Nephron (organoid): Measurements from ENCODE around the gene ZC3H12D.
"Not testable (repeated sequence)": the region's sequence is repeated elsewhere in the genome, so short reads cannot be mapped to it uniquely, and the experiment has no call there.

ENCODE experiments used
- H3K27ac Mint-ChIP-seq, 3 experiments: 2 replicates each; pipeline ENCODE4 v1.8.0; 2020; ENCODE audit warnings: mixed read lengths in 3 of 3, mild to moderate bottlenecking in 2 of 3, moderate library complexity in 1 of 3
- H3K27me3 Mint-ChIP-seq: 2 replicates; pipeline ENCODE4 v1.8.0; 2021; ENCODE audit warnings: low read depth, mild to moderate bottlenecking, moderate library complexity, mixed read lengths
- H3K36me3 Mint-ChIP-seq: 2 replicates; pipeline ENCODE4 v1.8.0; 2020; ENCODE audit warnings: low read depth, mixed read lengths
- H3K4me1 Mint-ChIP-seq: 2 replicates; pipeline ENCODE4 v1.8.0; 2020; ENCODE audit warnings: mixed read lengths
- H3K4me3 Mint-ChIP-seq, 3 experiments: 2 replicates each; pipeline ENCODE4 v1.8.0; 2020; ENCODE audit warnings: mild to moderate bottlenecking in 3 of 3, mixed read lengths in 3 of 3, moderate library complexity in 2 of 3
- H3K9me3 Mint-ChIP-seq: 2 replicates; pipeline ENCODE4 v1.8.0; 2020; ENCODE audit warnings: mixed read lengths
- TF ChIP-seq, protein P1 (sequence below), 3 experiments: fragments of 200-600 bp; sonication (generic); IDR thresholded peaks; one replicate each; pipeline ENCODE4 v1.5.0; 2021; ENCODE audit warnings: antibody characterized with exemption in 3 of 3; ENCODE audit not compliant: unreplicated experiment in 3 of 3

ZC3H12D gene

GRCh38 chr6:149499066-149499465 is 14.3 kb upstream of the ZC3H12D start:
- no peaks in the 10 kb centered on the region for H3K9me3 Mint-ChIP-seq
- TF ChIP-seq, protein P1, sequence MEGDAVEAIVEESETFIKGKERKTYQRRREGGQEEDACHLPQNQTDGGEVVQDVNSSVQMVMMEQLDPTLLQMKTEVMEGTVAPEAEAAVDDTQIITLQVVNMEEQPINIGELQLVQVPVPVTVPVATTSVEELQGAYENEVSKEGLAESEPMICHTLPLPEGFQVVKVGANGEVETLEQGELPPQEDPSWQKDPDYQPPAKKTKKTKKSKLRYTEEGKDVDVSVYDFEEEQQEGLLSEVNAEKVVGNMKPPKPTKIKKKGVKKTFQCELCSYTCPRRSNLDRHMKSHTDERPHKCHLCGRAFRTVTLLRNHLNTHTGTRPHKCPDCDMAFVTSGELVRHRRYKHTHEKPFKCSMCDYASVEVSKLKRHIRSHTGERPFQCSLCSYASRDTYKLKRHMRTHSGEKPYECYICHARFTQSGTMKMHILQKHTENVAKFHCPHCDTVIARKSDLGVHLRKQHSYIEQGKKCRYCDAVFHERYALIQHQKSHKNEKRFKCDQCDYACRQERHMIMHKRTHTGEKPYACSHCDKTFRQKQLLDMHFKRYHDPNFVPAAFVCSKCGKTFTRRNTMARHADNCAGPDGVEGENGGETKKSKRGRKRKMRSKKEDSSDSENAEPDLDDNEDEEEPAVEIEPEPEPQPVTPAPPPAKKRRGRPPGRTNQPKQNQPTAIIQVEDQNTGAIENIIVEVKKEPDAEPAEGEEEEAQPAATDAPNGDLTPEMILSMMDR (IDR thresholded peaks at IDR 0.05; ENCODE audit: unreplicated experiment in 3 of 3) = no peak
- peaks cover 5% of the 10 kb centered on the region for H3K4me1 Mint-ChIP-seq
- H3K27ac Mint-ChIP-seq = peak overlapping the region in 2 of 3 experiments; percentile 15 to 35
- H3K4me3 Mint-ChIP-seq = no peak overlapping the region
- peaks cover 3% of the 10 kb centered on the region for H3K36me3 Mint-ChIP-seq
- H3K27me3 Mint-ChIP-seq = no peaks in the 10 kb centered on the region

- H3K9me3 Mint-ChIP-seq = no peaks in the 10 kb centered on the region
- H3K36me3 Mint-ChIP-seq = no peaks in the 10 kb centered on the region
- H3K27me3 Mint-ChIP-seq = no peaks in the 10 kb centered on the region
- TF ChIP-seq, protein P1 (IDR thresholded peaks at IDR 0.05; ENCODE audit: unreplicated experiment in 3 of 3) = no peak
- H3K27ac Mint-ChIP-seq = no peak overlapping the region
- H3K4me3 Mint-ChIP-seq = no peak overlapping the region
- H3K4me1 Mint-ChIP-seq = peaks cover 5% of the 10 kb centered on the region
Observed at GRCh38 chr6:149497365-149497764, 12.6 kb upstream of the ZC3H12D start.

GRCh38 chr6:149496597-149496996 is 11.8 kb upstream of the ZC3H12D start:
- H3K27me3 Mint-ChIP-seq, H3K9me3 Mint-ChIP-seq, H3K4me1 Mint-ChIP-seq, H3K4me3 Mint-ChIP-seq, H3K27ac Mint-ChIP-seq, H3K36me3 Mint-ChIP-seq: not testable (repeated sequence)

- not testable (repeated sequence) for H3K27ac Mint-ChIP-seq, H3K36me3 Mint-ChIP-seq, H3K27me3 Mint-ChIP-seq, H3K9me3 Mint-ChIP-seq, H3K4me1 Mint-ChIP-seq, H3K4me3 Mint-ChIP-seq
Observed at GRCh38 chr6:149495349-149496016, 10.7 kb upstream of the ZC3H12D start.

DNA sequence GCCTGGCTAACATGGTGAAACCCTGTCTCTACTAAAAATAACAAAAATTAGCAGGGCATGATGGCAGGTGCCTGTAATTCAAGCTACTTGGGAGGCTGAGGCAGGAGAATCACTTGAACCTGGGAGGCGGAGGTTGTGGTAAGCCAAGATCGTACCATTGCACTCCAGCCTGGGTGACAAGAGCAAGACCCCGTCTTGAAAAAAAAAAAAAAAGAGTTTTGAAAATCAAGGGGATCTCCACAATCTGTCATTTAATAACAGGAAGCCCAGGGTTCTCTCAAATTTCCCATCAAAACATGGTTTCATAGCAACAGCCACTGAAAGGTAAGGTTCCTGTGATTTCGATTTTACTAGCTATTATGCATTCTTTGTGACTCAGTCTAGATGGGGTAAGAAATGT is 10.0 kb upstream of the ZC3H12D start:
- H3K4me3 Mint-ChIP-seq, H3K27ac Mint-ChIP-seq, H3K4me1 Mint-ChIP-seq, H3K27me3 Mint-ChIP-seq, H3K36me3 Mint-ChIP-seq, H3K9me3 Mint-ChIP-seq: not testable (repeated sequence)

GRCh38 chr6:149493761-149494320 is 9.0 kb upstream of the ZC3H12D start:
- no peaks in the 10 kb centered on the region for H3K9me3 Mint-ChIP-seq
- no peaks in the 10 kb centered on the region for H3K36me3 Mint-ChIP-seq
- H3K4me3 Mint-ChIP-seq = no peak overlapping the region
- no peaks in the 10 kb centered on the region for H3K27me3 Mint-ChIP-seq
- TF ChIP-seq, protein P1 (IDR thresholded peaks at IDR 0.05; ENCODE audit: unreplicated experiment in 3 of 3) = no peak
- H3K27ac Mint-ChIP-seq = no peak overlapping the region
- peaks cover 5% of the 10 kb centered on the region for H3K4me1 Mint-ChIP-seq

- H3K9me3 Mint-ChIP-seq = no peaks in the 10 kb centered on the region
- H3K4me3 Mint-ChIP-seq = no peak overlapping the region
- peaks cover 5% of the 10 kb centered on the region for H3K27me3 Mint-ChIP-seq
- H3K4me1 Mint-ChIP-seq = peaks cover 5% of the 10 kb centered on the region
- TF ChIP-seq, protein P1 (IDR thresholded peaks at IDR 0.05; ENCODE audit: unreplicated experiment in 3 of 3) = no peak
- H3K36me3 Mint-ChIP-seq = no peaks in the 10 kb centered on the region
- no peak overlapping the region for H3K27ac Mint-ChIP-seq
Observed at GRCh38 chr6:149492798-149493343, 8.1 kb upstream of the ZC3H12D start.
